Mononuclear cell (primary cell): ENCODE data around the gene DIAPH1. TPM values are rescaled to one million over a fixed set of nuclear protein-coding genes. Genes with fewer than 3 reads are reported as not detected.

ENCODE experiments used
- H3K27me3 ChIP-seq: 2 replicates; pipeline ENCODE4 v1.6.0; 2011; ENCODE audit warnings: low read length, control low read depth; ENCODE audit not compliant: insufficient read depth
- H3K4me1 ChIP-seq: 2 replicates; pipeline ENCODE4 v1.5.1; 2011; ENCODE audit warnings: mild to moderate bottlenecking, low read length, control low read depth; ENCODE audit not compliant: insufficient read depth
- H3K4me3 ChIP-seq: 2 replicates; pipeline ENCODE4 v1.5.1; 2011; ENCODE audit warnings: mild to moderate bottlenecking, low read length, moderate library complexity
- H3K9me3 ChIP-seq: 2 replicates; pipeline ENCODE4 v1.5.1; 2011; ENCODE audit warnings: low read depth, mild to moderate bottlenecking, control low read depth, low read length
- total RNA-seq: library from RNA; depleted of rRNA; stranded (reverse); fragments of >200 nt; gene quantifications from one replicate; pipeline ENCODE4 v1.2.3, GENCODE V29; 2012

Gene DIAPH1
- total RNA-seq, 1 donor = 81.9 TPM

- Histone ChIP-seq H3K9me3 (no peaks in the 10 kb centered on the region), H3K27me3 (no peaks in the 10 kb centered on the region), H3K4me1 (peaks cover 92% of the 10 kb centered on the region), H3K4me3 (no peak overlapping the region)
Measured at GRCh38 chr5:141608557-141608956, 10.2 kb downstream of the DIAPH1 start.

DNA sequence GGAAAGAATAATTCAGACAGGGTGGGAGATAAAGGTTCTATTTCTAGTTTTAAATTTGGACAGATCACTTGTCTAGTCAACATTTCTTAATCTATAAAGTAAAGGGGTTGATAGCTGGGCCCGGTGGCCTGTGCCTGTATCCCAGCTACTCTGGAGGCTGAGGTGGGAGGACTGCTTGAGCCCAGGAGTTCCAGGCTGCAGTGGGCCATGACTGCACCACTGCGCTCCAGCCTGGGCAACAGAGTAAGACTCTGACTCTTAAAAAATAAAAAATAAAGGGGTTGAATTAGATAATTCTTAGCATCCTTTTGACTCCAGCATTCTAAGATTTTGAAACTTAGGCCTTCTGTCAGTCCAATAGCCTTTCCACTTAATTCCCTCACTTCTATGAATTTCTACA, 10.8 kb downstream of the DIAPH1 start:
- Histone ChIP-seq H3K9me3 (no peaks in the 10 kb centered on the region), H3K4me3 (no peak overlapping the region), H3K4me1 (peaks cover 93% of the 10 kb centered on the region), H3K27me3 (no peaks in the 10 kb centered on the region)

GRCh38 chr5:141605523-141606277, 13.1 kb downstream of the DIAPH1 start:
- Histone ChIP-seq H3K4me3 (no peak overlapping the region), H3K27me3 (no peaks in the 10 kb centered on the region), H3K4me1 (peaks cover 93% of the 10 kb centered on the region), H3K9me3 (no peaks in the 10 kb centered on the region)

DNA sequence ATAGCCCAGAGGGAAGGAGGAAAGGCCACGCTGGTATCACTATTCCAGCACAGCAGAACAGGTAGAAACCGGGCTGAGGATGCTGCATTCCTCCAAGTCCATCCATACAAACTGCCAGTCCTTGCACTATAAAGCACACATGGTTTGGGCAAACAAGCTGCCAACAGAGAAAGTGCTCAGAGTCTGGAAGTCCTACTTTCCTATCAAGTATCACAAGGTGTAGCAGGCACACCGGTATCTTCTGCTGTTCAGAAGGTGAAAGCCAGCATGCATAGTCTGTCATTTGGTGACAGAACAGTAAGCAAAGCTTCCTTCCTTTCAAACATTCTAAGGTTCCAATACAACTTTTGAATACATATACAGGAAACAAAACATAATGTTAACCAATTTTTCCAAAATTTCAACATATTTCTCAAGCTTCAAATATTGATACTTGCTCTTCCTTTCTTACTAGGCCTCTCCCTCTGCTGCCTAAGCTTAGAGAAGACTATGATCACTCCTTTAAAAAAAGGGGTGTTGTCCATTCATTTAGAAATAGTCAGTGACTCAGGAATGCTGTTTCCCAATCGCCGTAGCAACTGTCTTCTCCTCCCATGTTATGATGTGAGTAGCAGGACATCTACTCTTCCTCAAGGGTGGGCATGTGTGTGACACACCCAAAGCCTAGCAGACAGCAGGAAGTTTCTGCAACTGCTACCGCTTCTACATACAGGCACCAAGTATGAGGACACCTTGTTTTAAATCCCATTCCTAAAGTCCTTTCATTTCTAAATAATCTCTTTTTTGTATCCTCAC, 14.7 kb downstream of the DIAPH1 start:
- H3K27me3 ChIP-seq = no peaks in the 10 kb centered on the region
- H3K4me3 ChIP-seq = peak overlapping the region; percentile 10
- peaks cover 94% of the 10 kb centered on the region for H3K4me1 ChIP-seq
- no peaks in the 10 kb centered on the region for H3K9me3 ChIP-seq

GRCh38 chr5:141602606-141603005, 16.2 kb downstream of the DIAPH1 start:
- Histone ChIP-seq H3K4me1 (peaks cover 92% of the 10 kb centered on the region), H3K27me3 (no peaks in the 10 kb centered on the region), H3K4me3 (no peak overlapping the region), H3K9me3 (no peaks in the 10 kb centered on the region)

DNA sequence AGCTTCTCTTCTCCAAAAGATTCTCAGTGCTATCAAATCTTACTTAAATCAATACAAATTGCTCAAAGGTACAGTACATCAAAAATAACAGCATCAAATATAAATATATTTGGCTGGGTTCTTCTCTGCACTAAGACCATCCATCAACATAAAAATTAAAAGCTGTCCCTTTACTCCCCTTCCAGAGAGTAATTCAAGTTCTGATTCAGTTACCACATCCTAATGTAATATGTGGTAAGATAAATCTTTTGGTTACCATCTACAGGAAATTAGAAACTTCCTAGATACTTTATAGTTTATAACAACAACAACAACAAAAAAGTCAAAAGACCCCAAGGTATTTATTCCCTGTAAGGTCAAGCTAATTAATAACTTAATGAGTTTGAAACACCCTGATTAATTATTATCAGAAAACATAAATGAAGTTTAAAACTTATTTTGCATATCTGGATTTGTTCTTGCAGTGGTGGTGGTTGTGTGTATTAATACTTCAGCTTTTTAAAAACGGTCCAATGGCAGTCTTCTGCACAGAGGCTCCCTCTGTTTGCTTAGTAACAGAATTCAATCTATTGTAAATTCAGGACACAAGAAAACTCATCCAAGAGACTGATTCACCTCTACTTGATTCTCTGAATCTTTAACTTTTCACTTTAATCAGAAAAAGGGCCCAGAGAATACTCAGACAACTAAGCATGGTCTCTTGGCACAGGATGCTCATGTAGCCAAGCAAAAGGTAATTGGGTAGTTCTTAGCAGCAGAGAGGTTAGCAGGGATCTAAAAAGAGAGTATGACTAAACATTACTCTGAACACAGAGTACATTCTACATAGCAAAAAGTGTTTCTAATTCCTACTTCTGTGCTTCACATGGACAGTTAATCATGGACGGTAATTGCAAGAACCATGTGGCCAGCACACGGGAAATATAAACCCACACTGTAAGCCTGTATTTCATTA, 20.1 kb downstream of the DIAPH1 start:
- no peaks in the 10 kb centered on the region for H3K27me3 ChIP-seq

DNA sequence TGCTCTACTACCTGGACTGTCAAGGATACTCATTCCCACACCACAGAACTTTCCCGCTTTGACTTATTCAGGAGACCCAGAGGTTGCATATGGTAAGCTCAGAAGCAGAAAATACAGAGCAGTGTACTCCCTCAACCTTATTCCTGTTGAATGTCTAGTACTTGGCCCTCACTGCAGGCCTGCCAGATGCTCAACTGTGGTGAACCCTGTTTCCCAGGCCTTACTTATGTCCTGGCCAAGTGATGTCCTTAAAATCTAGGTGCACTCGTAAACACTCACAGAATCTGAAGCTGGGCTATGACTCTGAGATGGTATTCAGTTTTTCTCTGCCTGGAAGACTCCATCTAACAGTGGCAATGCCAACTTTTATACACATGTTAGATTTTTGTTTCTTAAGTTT, 21.0 kb downstream of the DIAPH1 start:
- H3K27me3 ChIP-seq = no peaks in the 10 kb centered on the region
- H3K4me1 ChIP-seq = peaks cover 85% of the 10 kb centered on the region
- H3K4me3 ChIP-seq = no peak overlapping the region

More for the DNA sequence above, 20.1 kb downstream of the DIAPH1 start:
- H3K4me1 ChIP-seq = peaks cover 86% of the 10 kb centered on the region
- no peaks in the 10 kb centered on the region for H3K9me3 ChIP-seq
- no peak overlapping the region for H3K4me3 ChIP-seq

GRCh38 chr5:141597394-141597793, 21.4 kb downstream of the DIAPH1 start:
- Histone ChIP-seq H3K9me3 (no peaks in the 10 kb centered on the region), H3K4me1 (peaks cover 84% of the 10 kb centered on the region), H3K4me3 (no peak overlapping the region), H3K27me3 (no peaks in the 10 kb centered on the region)

More for the DNA sequence above, 21.0 kb downstream of the DIAPH1 start:
- H3K9me3 ChIP-seq = no peaks in the 10 kb centered on the region

GRCh38 chr5:141596867-141597266, 21.9 kb downstream of the DIAPH1 start:
- H3K4me3 ChIP-seq = no peak overlapping the region
- H3K27me3 ChIP-seq = no peaks in the 10 kb centered on the region
- H3K4me1 ChIP-seq = peaks cover 80% of the 10 kb centered on the region
- no peaks in the 10 kb centered on the region for H3K9me3 ChIP-seq

- no peak overlapping the region for H3K4me3 ChIP-seq
- no peaks in the 10 kb centered on the region for H3K9me3 ChIP-seq
- peaks cover 53% of the 10 kb centered on the region for H3K4me1 ChIP-seq
Measured at GRCh38 chr5:141590127-141590526, 28.7 kb downstream of the DIAPH1 start.

GRCh38 chr5:141586246-141586645, 32.6 kb downstream of the DIAPH1 start:
- H3K9me3 ChIP-seq = no peaks in the 10 kb centered on the region
- peaks cover 46% of the 10 kb centered on the region for H3K4me1 ChIP-seq
- H3K27me3 ChIP-seq = no peaks in the 10 kb centered on the region
- H3K4me3 ChIP-seq = no peak overlapping the region

More at GRCh38 chr5:141590127-141590526, 28.7 kb downstream of the DIAPH1 start:
- no peaks in the 10 kb centered on the region for H3K27me3 ChIP-seq

GRCh38 chr5:141585594-141585993, 33.2 kb downstream of the DIAPH1 start:
- no peaks in the 10 kb centered on the region for H3K27me3 ChIP-seq
- H3K4me1 ChIP-seq = peaks cover 40% of the 10 kb centered on the region
- H3K4me3 ChIP-seq = no peak overlapping the region
- H3K9me3 ChIP-seq = no peaks in the 10 kb centered on the region

- Histone ChIP-seq H3K4me1 (peaks cover 17% of the 10 kb centered on the region), H3K4me3 (no peak overlapping the region), H3K9me3 (no peaks in the 10 kb centered on the region), H3K27me3 (no peaks in the 10 kb centered on the region)
Measured at GRCh38 chr5:141574122-141574510, 44.7 kb downstream of the DIAPH1 start.

DNA sequence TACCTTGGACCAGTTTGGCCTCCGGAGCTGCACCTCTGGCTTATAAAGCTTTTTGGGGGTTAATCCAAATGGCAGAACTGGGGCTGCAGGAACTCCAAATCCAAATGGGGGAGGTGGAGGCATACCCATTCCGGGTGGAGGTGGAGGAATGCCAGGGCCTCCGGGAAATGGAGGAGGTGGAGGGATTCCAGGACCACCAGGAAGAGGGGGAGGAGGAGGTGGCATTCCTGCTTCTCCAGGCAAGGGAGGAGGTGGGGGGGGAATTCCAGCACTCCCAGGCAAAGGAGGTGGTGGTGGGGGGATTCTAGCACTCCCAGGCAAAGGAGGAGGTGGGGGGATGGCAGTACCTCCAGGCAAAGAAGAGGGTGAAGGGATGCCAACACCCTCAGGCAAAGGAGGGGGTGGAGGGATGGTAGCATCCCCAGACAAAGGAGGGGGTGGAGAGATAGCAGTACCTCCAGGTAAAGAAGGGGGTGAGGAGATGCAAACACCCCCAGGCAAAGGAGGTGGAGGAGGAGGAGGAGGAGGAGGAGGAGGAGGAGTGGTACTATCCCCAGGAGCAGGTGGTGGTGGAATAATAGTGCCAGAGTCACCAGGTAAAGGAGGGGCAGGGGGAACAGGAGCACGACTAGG, 45.2 kb downstream of the DIAPH1 start:
- Histone ChIP-seq H3K4me1 (peaks cover 18% of the 10 kb centered on the region), H3K4me3 (no peak overlapping the region), H3K27me3 (no peaks in the 10 kb centered on the region), H3K9me3 (no peaks in the 10 kb centered on the region)
